SK-N-SH (cell line): ENCODE results near the gene U2SURP. TPM values are rescaled to one million over a fixed set of nuclear protein-coding genes. Genes with fewer than 3 reads are reported as not detected.

ENCODE experiments used
- CTCF ChIA-PET: fragments of 300-600, 350-600 bp; formaldehyde crosslinking; extraction: SDS; loops from one replicate; lab custom pipeline; 2021; lab: Yijun Ruan, JAX
- POLR2A ChIA-PET: fragments of 350-600 bp; sonication (Branson Sonifier 250); formaldehyde crosslinking; extraction: SDS; loops from one replicate; lab custom pipeline; 2020; ENCODE audit warnings: antibody characterized with exemption, inconsistent platforms; lab: Yijun Ruan, JAX
- DNase-seq: peaks from one replicate; pipeline ENCODE4 v3.0.0; 2012
- H2AFZ ChIP-seq: fragments of 200-600 bp; sonication (generic); 2 replicates; pipeline ENCODE4 v1.8.1; 2016; ENCODE audit warnings: antibody characterized with exemption, mild to moderate bottlenecking, low read depth
- H3F3A ChIP-seq: fragments of 200-600 bp; sonication (generic); replicated peaks from 2 replicates; pipeline ENCODE3; 2016; ENCODE audit warnings: antibody characterized with exemption, mild to moderate bottlenecking; ENCODE audit not compliant: insufficient read depth
- H3K27ac ChIP-seq, 2 experiments: fragments of 200-500 bp in 1 of 2; fragments of 200-600 bp in 1 of 2; sonication (Bioruptor generic) in 1 of 2; sonication (generic), shearing (Covaris generic) in 1 of 2; 2 replicates each; pipeline versions ENCODE4 v1.5.1 to v1.6.1; 2014 to 2016; ENCODE audit warnings: low read depth in 2 of 2, inconsistent platforms in 1 of 2, low read length in 1 of 2, mild to moderate bottlenecking in 1 of 2, mixed read lengths in 1 of 2
- H3K27me3 ChIP-seq: fragments of 200-600 bp; sonication (generic), shearing (Covaris generic); 2 replicates; pipeline ENCODE4 v1.6.1; 2016; ENCODE audit warnings: mixed run types; ENCODE audit not compliant: insufficient read depth
- H3K36me3 ChIP-seq, 2 experiments: fragments of 200-500 bp in 1 of 2; fragments of 200-600 bp in 1 of 2; sonication (Bioruptor generic) in 1 of 2; sonication (generic) in 1 of 2; replicated peaks in 1 of 2; 2 replicates each; pipeline versions ENCODE3 to v1.5.1; 2014 to 2016; ENCODE audit warnings: low read length in 1 of 2, mild to moderate bottlenecking in 1 of 2; ENCODE audit not compliant: insufficient read depth in 2 of 2, control insufficient read depth in 1 of 2
- H3K4me1 ChIP-seq, 2 experiments: fragments of 200-500 bp in 1 of 2; fragments of 200-600 bp in 1 of 2; sonication (Bioruptor generic) in 1 of 2; sonication (generic), shearing (Covaris generic) in 1 of 2; 2 replicates each; pipeline versions ENCODE4 v1.5.1 to v1.6.1; 2014 to 2016; ENCODE audit warnings: low read depth in 1 of 2, low read length in 1 of 2, mixed run types in 1 of 2; ENCODE audit not compliant: insufficient read depth in 2 of 2, control insufficient read depth in 1 of 2
- H3K4me2 ChIP-seq: fragments of 200-600 bp; sonication (generic), shearing (Covaris generic); 2 replicates; pipeline ENCODE4 v1.6.1; 2017; ENCODE audit warnings: mixed run types
- H3K4me3 ChIP-seq, 2 experiments: fragments of 200-500 bp in 1 of 2; fragments of 200-600 bp in 1 of 2; sonication (Bioruptor generic) in 1 of 2; sonication (generic), shearing (Covaris generic) in 1 of 2; 2 replicates each; pipeline versions ENCODE4 v1.5.1 to v1.8.1; 2014 to 2016; ENCODE audit warnings: low read depth in 2 of 2, inconsistent platforms in 1 of 2, low read length in 1 of 2, mild to moderate bottlenecking in 1 of 2, mixed read lengths in 1 of 2, moderate library complexity in 1 of 2
- H3K79me2 ChIP-seq: fragments of 200-600 bp; sonication (generic); 2 replicates; pipeline ENCODE4 v1.8.1; 2017; ENCODE audit warnings: mild to moderate bottlenecking; ENCODE audit not compliant: insufficient read depth
- H3K9ac ChIP-seq: fragments of 200-600 bp; sonication (generic); 2 replicates; pipeline ENCODE4 v1.6.1; 2017; ENCODE audit warnings: mixed run types
- H3K9me2 ChIP-seq: fragments of 200-600 bp; sonication (generic); 2 replicates; pipeline ENCODE4 v1.6.1; 2017; ENCODE audit warnings: mixed run types
- H3K9me3 ChIP-seq: fragments of 200-600 bp; sonication (generic); 2 replicates; pipeline ENCODE4 v1.6.1; 2017; ENCODE audit warnings: mixed run types, mild to moderate bottlenecking, moderate library complexity
- H4K20me1 ChIP-seq: fragments of 200-600 bp; sonication (generic); 2 replicates; pipeline ENCODE4 v1.6.1; 2017; ENCODE audit warnings: mild to moderate bottlenecking, mixed run types; ENCODE audit not compliant: insufficient read depth
- CHD2 ChIP-seq: fragments of 150-350 bp; IDR thresholded peaks from 2 replicates; pipeline ENCODE4 v1.6.1; 2018; ENCODE audit warnings: low read length; ENCODE audit not compliant: partially characterized antibody
- ELF1 ChIP-seq: IDR thresholded peaks from 2 replicates; pipeline ENCODE4 v1.4.0; 2012
- EZH2phosphoT487 ChIP-seq: fragments of 200-600 bp; sonication (generic); IDR thresholded peaks from 2 replicates; pipeline ENCODE4 v1.6.1; 2017; ENCODE audit warnings: low read depth, mixed run types, mild to moderate bottlenecking, antibody characterized with exemption, moderate library complexity, borderline replicate concordance
- GATA2 ChIP-seq: sonication (generic); formaldehyde crosslinking; IDR thresholded peaks from 2 replicates; pipeline ENCODE4 v1.5.0; 2020; ENCODE audit warnings: mild to moderate bottlenecking, missing genetic modification reagents
- MXI1 ChIP-seq: IDR thresholded peaks from 2 replicates; pipeline ENCODE4 v1.6.1; 2012; ENCODE audit warnings: mild to moderate bottlenecking, low read depth, low read length, improper control_type of control experiment
- NFIC ChIP-seq: IDR thresholded peaks from 2 replicates; pipeline ENCODE4 v1.4.0; 2012; ENCODE audit warnings: borderline replicate concordance
- POLR2AphosphoS5 ChIP-seq: IDR thresholded peaks from 2 replicates; pipeline ENCODE4 v1.6.1; 2012; ENCODE audit warnings: low read depth, low read length
- SMC3 ChIP-seq: IDR thresholded peaks from 2 replicates; pipeline ENCODE4 v1.6.1; 2012; ENCODE audit warnings: low read depth, low read length, improper control_type of control experiment
- TAF1 ChIP-seq: IDR thresholded peaks from 2 replicates; pipeline ENCODE4 v1.6.1; 2012; ENCODE audit warnings: low read depth, mild to moderate bottlenecking, low read length, moderate library complexity, borderline replicate concordance
- TEAD4 ChIP-seq: IDR thresholded peaks from 2 replicates; pipeline ENCODE4 v1.4.0; 2012; ENCODE audit warnings: mild to moderate bottlenecking, borderline replicate concordance; ENCODE audit not compliant: insufficient read depth
- WGBS: methylation state at CpG from one replicate; pipeline ENCODE4 v1.1.6; 2017; ENCODE audit warnings: low lambda C conversion rate; 5-methylcytosine and 5-hydroxymethylcytosine counted together
- polyA plus RNA-seq, 3 experiments: library from polyadenylated mRNA; depleted of rRNA; stranded (reverse); fragments of >200 nt; gene quantifications; 2 replicates each; pipeline ENCODE4 v1.2.3, GENCODE V29; 2012
- TF ChIP-seq, protein P1 (sequence below): IDR thresholded peaks from 2 replicates; pipeline ENCODE4 v1.4.0; 2012; ENCODE audit warnings: low read depth
- TF ChIP-seq, protein P2 (sequence below): IDR thresholded peaks from 2 replicates; pipeline ENCODE4; 2012
- TF ChIP-seq, protein P3 (sequence below): IDR thresholded peaks from 2 replicates; pipeline ENCODE4 v1.4.0; 2012; ENCODE audit warnings: low read depth, borderline replicate concordance
- TF ChIP-seq, protein P4 (sequence below): fragments of 200-600 bp; sonication (generic); IDR thresholded peaks from 2 replicates; pipeline ENCODE4 v1.6.1; 2017; ENCODE audit warnings: antibody characterized with exemption, mild to moderate bottlenecking, moderate library complexity

U2SURP gene
- polyA plus RNA-seq, 1 of the 3 experiments (the other 2 are of a cell fraction): 10.9 TPM

DNA sequence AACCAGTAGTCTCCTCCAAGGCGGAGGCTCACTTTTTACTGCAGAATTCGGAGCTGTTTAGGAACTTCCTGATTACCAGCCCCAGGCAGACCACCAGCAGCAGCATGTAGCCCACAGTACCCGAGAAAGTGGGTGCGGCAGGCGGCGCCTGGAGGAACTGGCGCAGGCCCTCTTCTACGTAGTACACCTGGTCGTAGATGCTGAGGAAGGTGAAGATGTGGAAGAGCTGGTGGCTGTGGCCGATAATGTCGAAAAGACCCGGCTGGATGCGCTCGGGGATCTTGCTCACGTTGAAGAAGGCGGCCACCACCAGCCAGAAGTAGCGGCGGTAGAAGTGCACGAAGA, 39.2 kb upstream of the U2SURP start:
- H3K27ac ChIP-seq: no peak overlapping the region
- WGBS: 98% methylated on average over 19 of the region's 19 CpGs
- H3K4me1 ChIP-seq: peaks cover 3 to 6% of the 10 kb centered on the region in 2 experiments; a peak in 1 of 4 replicates
- H4K20me1 ChIP-seq: no peaks in the 10 kb centered on the region
- no peak overlapping the region for H3K4me3 ChIP-seq
- ChIA-PET POLR2A (no interaction called here), CTCF (interaction anchor here (0.7 to 1.3 kb wide), 2 partner anchors 12 to 33 kb away, joined by 3 read pairs; no protein-coding TSS in a partner anchor)
- no peaks in the 10 kb centered on the region for H3K36me3 ChIP-seq
- H3K9ac ChIP-seq: no peak overlapping the region
- no peak overlapping the region for H3K4me2 ChIP-seq
- H3F3A ChIP-seq: peaks cover 14% of the 10 kb centered on the region
- DNase-seq: no peak
- no peaks in the 10 kb centered on the region for H3K27me3 ChIP-seq
- no peaks in the 10 kb centered on the region for H3K9me2 ChIP-seq
- H3K9me3 ChIP-seq: no peaks in the 10 kb centered on the region
- no peak for TF ChIP-seq ELF1
- TF ChIP-seq, protein P1, sequence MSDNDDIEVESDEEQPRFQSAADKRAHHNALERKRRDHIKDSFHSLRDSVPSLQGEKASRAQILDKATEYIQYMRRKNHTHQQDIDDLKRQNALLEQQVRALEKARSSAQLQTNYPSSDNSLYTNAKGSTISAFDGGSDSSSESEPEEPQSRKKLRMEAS: no peak
- TF ChIP-seq NFIC: no peak
- TF ChIP-seq TEAD4: no peak
- no peak for TF ChIP-seq POLR2AphosphoS5
- no peak for TF ChIP-seq CHD2
- no peak for TF ChIP-seq TAF1
- no peak for TF ChIP-seq MXI1
- no peak for TF ChIP-seq SMC3
- TF ChIP-seq GATA2 (CRISPR knock-in tag): no peak
- TF ChIP-seq, protein P2, sequence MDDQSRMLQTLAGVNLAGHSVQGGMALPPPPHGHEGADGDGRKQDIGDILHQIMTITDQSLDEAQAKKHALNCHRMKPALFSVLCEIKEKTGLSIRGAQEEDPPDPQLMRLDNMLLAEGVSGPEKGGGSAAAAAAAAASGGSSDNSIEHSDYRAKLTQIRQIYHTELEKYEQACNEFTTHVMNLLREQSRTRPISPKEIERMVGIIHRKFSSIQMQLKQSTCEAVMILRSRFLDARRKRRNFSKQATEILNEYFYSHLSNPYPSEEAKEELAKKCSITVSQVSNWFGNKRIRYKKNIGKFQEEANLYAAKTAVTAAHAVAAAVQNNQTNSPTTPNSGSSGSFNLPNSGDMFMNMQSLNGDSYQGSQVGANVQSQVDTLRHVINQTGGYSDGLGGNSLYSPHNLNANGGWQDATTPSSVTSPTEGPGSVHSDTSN: no peak
- TF ChIP-seq, protein P3, sequence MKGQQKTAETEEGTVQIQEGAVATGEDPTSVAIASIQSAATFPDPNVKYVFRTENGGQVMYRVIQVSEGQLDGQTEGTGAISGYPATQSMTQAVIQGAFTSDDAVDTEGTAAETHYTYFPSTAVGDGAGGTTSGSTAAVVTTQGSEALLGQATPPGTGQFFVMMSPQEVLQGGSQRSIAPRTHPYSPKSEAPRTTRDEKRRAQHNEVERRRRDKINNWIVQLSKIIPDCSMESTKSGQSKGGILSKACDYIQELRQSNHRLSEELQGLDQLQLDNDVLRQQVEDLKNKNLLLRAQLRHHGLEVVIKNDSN: no peak
- TF ChIP-seq EZH2phosphoT487: no peak
- TF ChIP-seq, protein P4, sequence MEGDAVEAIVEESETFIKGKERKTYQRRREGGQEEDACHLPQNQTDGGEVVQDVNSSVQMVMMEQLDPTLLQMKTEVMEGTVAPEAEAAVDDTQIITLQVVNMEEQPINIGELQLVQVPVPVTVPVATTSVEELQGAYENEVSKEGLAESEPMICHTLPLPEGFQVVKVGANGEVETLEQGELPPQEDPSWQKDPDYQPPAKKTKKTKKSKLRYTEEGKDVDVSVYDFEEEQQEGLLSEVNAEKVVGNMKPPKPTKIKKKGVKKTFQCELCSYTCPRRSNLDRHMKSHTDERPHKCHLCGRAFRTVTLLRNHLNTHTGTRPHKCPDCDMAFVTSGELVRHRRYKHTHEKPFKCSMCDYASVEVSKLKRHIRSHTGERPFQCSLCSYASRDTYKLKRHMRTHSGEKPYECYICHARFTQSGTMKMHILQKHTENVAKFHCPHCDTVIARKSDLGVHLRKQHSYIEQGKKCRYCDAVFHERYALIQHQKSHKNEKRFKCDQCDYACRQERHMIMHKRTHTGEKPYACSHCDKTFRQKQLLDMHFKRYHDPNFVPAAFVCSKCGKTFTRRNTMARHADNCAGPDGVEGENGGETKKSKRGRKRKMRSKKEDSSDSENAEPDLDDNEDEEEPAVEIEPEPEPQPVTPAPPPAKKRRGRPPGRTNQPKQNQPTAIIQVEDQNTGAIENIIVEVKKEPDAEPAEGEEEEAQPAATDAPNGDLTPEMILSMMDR: no peak
- TF ChIP-seq, all 33 proteins: peak for 0
- no peaks in the 10 kb centered on the region for H3K79me2 ChIP-seq
- no peak overlapping the region for H2AFZ ChIP-seq
